Measurements from ENCODE around the gene APOA5. TPM values are rescaled to one million over a fixed set of nuclear protein-coding genes. Genes with fewer than 3 reads are reported as not detected.

The APOA5 gene, protein sequence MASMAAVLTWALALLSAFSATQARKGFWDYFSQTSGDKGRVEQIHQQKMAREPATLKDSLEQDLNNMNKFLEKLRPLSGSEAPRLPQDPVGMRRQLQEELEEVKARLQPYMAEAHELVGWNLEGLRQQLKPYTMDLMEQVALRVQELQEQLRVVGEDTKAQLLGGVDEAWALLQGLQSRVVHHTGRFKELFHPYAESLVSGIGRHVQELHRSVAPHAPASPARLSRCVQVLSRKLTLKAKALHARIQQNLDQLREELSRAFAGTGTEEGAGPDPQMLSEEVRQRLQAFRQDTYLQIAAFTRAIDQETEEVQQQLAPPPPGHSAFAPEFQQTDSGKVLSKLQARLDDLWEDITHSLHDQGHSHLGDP
- not detected in 2 replicates for total RNA-seq

DNA sequence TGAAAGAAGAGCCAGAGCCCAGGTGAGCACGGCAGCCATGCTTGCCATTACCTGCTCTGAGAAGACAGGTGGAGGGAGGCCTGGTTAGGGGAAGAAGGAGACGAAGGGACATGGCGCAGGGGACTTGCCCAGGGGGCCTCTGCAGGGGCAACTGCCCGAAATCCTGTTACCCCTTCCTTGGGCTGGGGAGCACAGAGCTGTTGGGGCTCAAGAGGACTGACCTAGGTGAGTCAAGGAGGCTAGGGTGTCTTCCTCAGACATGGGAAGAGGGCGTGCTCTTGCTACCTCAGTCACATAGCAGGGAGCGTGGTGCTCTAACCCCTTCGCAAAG lies at the start of gene APOA5:
Gene APOA5 (minus strand): TSS at position 67 of the 331 bp plus-strand sequence. CDS start 19 bp downstream, at position 48.

DNA sequence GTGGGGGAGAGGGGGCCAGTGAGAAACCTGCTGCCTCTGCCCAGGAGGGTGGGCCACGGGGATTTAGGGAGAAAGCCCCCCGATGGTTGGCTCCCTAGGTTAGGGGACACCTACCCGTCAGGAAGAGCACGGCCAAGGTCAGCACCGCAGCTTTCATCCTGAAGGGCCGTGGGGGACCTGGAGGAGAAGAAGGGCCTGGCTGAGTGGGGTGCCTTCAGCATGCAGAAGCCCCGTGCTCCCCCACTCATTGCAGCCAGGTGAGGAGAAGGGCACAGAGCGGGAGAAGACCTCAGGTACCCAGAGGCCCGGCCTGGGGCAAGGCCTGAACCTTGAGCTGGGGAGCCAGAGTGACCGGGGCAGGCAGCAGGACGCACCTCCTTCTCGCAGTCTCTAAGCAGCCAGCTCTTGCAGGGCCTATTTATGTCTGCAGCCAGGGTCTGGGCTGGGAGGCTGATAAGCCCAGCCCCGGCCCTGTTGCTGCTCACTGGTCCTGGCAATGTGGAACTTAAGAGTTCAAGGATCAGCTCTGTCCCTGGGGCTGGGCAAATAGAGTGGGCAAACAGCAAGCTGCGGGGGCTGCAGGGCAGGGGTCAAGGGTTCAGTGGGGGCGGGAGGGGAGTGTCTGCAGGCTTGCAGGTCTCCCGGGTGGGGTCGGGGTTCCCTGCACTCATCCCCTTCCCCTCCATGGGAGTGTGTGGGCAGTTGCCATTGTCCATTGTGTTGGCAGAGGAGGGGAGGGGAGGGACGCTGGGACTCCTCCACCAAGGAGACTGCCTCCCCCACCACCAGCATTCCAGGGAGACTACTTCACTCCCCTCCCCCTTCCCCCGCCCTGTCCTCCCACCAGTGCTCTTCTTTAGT lies 45.8 kb upstream of the APOA5 start, which contains the start of gene APOA1:
Gene APOA1 (minus strand): TSS at position 392 of the 861 bp plus-strand sequence. CDS start 235 bp downstream, at position 157.

DNA sequence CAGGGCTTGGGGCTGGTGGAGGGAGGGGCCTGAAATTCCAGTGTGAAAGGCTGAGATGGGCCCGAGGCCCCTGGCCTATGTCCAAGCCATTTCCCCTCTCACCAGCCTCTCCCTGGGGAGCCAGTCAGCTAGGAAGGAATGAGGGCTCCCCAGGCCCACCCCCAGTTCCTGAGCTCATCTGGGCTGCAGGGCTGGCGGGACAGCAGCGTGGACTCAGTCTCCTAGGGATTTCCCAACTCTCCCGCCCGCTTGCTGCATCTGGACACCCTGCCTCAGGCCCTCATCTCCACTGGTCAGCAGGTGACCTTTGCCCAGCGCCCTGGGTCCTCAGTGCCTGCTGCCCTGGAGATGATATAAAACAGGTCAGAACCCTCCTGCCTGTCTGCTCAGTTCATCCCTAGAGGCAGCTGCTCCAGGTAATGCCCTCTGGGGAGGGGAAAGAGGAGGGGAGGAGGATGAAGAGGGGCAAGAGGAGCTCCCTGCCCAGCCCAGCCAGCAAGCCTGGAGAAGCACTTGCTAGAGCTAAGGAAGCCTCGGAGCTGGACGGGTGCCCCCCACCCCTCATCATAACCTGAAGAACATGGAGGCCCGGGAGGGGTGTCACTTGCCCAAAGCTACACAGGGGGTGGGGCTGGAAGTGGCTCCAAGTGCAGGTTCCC lies 38.0 kb upstream of the APOA5 start, which contains the start of gene APOC3:
Gene APOC3 (plus strand): TSS at position 383 of the 659 bp plus-strand sequence. CDS start 676 bp downstream, outside the sequence.

DNA sequence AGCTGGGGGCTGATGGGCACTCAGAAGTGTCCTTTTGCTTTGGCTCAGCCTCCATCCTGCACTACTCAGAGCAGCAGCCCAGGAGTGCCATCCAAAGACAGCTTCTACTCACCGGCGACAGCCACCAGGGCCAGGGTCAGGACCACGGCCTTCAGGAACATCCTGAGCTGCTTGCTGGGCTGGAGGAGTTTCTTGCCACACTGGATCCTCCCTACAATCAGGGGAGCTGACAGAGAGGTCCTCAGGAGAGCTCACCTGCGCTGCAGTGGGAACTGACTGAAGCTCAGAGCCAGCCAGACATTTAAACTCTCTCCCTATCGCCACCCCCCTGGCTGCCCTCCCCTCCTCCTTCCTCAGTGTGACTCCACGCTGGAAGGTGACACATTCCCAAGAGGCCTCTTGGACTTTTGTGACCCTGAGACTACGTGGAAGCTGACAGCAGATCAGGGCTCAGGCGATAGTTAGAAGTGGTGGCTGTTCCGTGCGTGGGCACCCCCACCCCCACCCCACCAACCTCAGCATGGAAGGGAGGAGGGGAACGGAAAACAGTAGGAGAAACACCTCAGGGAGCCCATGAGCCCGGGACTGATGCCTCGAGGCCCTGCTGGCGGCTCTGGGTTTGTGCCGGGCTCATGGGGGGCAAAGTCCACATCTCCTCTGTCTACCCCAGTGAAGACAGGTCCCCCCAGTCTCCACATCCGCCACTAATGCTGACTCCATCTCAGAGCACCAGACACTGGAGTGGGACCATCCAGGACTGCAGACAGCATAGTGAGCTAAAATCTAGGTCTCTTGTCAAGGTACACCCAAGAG lies 31.6 kb upstream of the APOA5 start, which contains the start of gene APOA4:
Gene APOA4 (minus strand): TSS at position 274 of the 813 bp plus-strand sequence. CDS start 113 bp downstream, at position 161.

DNA sequence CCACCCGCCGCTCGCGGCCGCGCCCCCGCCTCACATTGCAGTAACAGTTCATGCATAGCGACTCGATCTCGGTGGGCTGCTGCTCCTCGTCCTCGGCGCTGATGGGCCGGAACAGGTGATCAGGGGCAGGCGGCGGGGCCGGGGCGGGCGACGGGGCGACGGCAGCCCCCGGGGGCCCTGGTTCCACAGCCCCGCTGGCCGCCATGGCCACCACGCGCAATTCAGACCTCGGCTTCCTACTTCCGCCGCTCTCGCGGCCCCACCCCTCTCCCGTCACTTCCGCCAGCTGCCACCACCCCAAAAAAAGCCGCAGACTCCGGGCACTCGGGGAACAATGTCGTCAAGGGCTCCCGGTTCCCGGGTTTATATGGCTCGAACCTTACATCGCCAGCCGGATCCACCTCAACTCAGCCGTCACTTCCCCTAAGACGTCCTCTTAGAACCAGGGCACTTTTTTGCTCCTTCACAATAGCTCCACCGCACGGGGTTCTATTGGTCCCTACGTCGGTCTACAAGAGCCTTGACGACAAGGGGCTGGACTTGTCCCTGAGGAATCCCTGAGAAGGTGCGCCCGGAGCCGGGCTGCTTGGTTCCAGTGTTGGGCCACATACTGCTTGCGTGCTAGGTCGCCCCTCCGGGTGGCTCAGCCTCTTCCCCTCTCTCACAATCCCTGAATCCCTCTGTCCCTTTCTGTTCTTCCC lies 3.7 kb downstream of the APOA5 start, which contains the start of gene ZPR1:
Gene ZPR1 (minus strand): TSS at position 238 of the 701 bp plus-strand sequence. CDS start 33 bp downstream, at position 205.

DNA sequence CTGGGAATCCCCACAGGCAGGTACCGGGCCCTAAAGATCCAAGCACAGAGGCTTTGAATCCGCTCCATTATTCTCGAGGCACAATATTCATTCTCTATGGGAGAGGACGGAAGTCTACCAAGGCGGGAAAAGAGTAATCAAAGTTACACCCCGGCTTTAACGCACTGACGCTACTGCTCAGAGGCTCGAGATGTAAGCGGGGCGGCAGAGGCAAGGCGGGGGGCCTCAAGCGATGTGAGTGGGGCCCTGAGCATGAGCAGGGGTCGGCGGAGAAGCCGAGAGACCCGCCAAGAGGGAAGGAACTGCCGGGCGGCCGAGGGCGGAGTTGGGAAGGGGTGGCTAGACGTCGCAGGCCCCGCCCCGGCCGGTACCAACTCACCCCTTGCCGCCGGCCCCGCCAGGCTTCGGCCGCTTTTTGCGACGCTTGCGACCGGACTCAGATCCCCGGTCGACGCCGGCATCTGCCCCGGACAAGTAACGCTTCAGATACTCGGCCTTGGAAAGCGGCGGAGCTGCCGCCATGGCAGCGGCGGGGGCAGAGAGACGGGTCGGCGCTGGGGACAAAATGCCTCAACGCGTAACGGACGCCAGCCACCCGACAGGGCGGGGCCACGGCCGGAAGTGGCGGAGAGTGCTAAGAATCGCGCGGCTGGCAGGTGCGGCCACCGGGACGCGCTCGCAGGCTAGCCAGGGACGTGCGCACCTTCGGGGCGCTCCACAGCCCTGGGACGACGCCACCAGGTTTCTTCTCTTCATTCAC lies 19.1 kb downstream of the APOA5 start, which contains the start of gene BUD13:
Gene BUD13 (minus strand): TSS at position 545 of the 760 bp plus-strand sequence. CDS start 23 bp downstream, at position 522.

Other genes with a start within 250 kb of the APOA5 start
- 7.7 and 8.9 TPM in 2 replicates for gene BUD13, start 18.9 kb downstream of the APOA5 start, total RNA-seq
- gene ZPR1, start 3.9 kb downstream of the APOA5 start, total RNA-seq, result 29.1 and 48.1 TPM in 2 replicates
- not detected in 2 replicates for gene APOA4, start 31.4 kb upstream of the APOA5 start, total RNA-seq
- gene APOC3, start 38.0 kb upstream of the APOA5 start, total RNA-seq, result not detected in 2 replicates
- 4.4 and 6.8 TPM in 2 replicates for gene APOA1, start 45.7 kb upstream of the APOA5 start, total RNA-seq

All from smooth muscle cell of the pulmonary artery (primary cell).